ENCODE results near the gene ALK.

Gene ALK

GRCh38 chr2:29776406-29776805 is 145.0 kb downstream of the ALK start:
- TF ChIP-seq SIN3A (IDR thresholded peaks at IDR 0.05; ENCODE audit: borderline replicate concordance, insufficient read depth, low read length) (no peak), POLR2AphosphoS5 (IDR thresholded peaks at IDR 0.05; ENCODE audit: low read depth, low read length) (no peak), FOXP2 (optimal IDR thresholded peaks at IDR 0.05; ENCODE audit: borderline replicate concordance, extremely low read depth, extremely low read length, insufficient read depth) (no peak), TAF1 (IDR thresholded peaks at IDR 0.05; ENCODE audit: borderline replicate concordance, insufficient read depth, low read length) (no peak)
- TF ChIP-seq, protein P1, sequence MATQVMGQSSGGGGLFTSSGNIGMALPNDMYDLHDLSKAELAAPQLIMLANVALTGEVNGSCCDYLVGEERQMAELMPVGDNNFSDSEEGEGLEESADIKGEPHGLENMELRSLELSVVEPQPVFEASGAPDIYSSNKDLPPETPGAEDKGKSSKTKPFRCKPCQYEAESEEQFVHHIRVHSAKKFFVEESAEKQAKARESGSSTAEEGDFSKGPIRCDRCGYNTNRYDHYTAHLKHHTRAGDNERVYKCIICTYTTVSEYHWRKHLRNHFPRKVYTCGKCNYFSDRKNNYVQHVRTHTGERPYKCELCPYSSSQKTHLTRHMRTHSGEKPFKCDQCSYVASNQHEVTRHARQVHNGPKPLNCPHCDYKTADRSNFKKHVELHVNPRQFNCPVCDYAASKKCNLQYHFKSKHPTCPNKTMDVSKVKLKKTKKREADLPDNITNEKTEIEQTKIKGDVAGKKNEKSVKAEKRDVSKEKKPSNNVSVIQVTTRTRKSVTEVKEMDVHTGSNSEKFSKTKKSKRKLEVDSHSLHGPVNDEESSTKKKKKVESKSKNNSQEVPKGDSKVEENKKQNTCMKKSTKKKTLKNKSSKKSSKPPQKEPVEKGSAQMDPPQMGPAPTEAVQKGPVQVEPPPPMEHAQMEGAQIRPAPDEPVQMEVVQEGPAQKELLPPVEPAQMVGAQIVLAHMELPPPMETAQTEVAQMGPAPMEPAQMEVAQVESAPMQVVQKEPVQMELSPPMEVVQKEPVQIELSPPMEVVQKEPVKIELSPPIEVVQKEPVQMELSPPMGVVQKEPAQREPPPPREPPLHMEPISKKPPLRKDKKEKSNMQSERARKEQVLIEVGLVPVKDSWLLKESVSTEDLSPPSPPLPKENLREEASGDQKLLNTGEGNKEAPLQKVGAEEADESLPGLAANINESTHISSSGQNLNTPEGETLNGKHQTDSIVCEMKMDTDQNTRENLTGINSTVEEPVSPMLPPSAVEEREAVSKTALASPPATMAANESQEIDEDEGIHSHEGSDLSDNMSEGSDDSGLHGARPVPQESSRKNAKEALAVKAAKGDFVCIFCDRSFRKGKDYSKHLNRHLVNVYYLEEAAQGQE (IDR thresholded peaks at IDR 0.05; ENCODE audit: insufficient read depth in 1 of 2, low read depth in 2 of 2, low read length in 2 of 2), result no peak

GRCh38 chr2:29775937-29776336 is 145.4 kb downstream of the ALK start:
- TF ChIP-seq FOXP2 (optimal IDR thresholded peaks at IDR 0.05; ENCODE audit: borderline replicate concordance, extremely low read depth, extremely low read length, insufficient read depth) (no peak), SIN3A (IDR thresholded peaks at IDR 0.05; ENCODE audit: borderline replicate concordance, insufficient read depth, low read length) (no peak), TAF1 (IDR thresholded peaks at IDR 0.05; ENCODE audit: borderline replicate concordance, insufficient read depth, low read length) (no peak), POLR2AphosphoS5 (IDR thresholded peaks at IDR 0.05; ENCODE audit: low read depth, low read length) (no peak)
- TF ChIP-seq, protein P1 (IDR thresholded peaks at IDR 0.05; ENCODE audit: insufficient read depth in 1 of 2, low read depth in 2 of 2, low read length in 2 of 2), result no peak

GRCh38 chr2:29774624-29775023 is 146.8 kb downstream of the ALK start:
- TF ChIP-seq SIN3A (IDR thresholded peaks at IDR 0.05; ENCODE audit: borderline replicate concordance, insufficient read depth, low read length) (no peak), TAF1 (IDR thresholded peaks at IDR 0.05; ENCODE audit: borderline replicate concordance, insufficient read depth, low read length) (no peak)

- TF ChIP-seq, protein P1 (IDR thresholded peaks at IDR 0.05; ENCODE audit: insufficient read depth in 1 of 2, low read depth in 2 of 2, low read length in 2 of 2), result no peak
- TF ChIP-seq POLR2AphosphoS5 (IDR thresholded peaks at IDR 0.05; ENCODE audit: low read depth, low read length) (no peak), FOXP2 (optimal IDR thresholded peaks at IDR 0.05; ENCODE audit: borderline replicate concordance, extremely low read depth, extremely low read length, insufficient read depth) (no peak), SIN3A (IDR thresholded peaks at IDR 0.05; ENCODE audit: borderline replicate concordance, insufficient read depth, low read length) (no peak), TAF1 (IDR thresholded peaks at IDR 0.05; ENCODE audit: borderline replicate concordance, insufficient read depth, low read length) (no peak)
Measured at GRCh38 chr2:29770846-29771245, 150.5 kb downstream of the ALK start.

GRCh38 chr2:29769847-29770246 is 151.5 kb downstream of the ALK start:
- TF ChIP-seq, protein P1 (IDR thresholded peaks at IDR 0.05; ENCODE audit: insufficient read depth in 1 of 2, low read depth in 2 of 2, low read length in 2 of 2), result no peak
